NCI-H2196 (cell line): ENCODE data around the gene SLC38A10.

ENCODE experiments used
- DNase-seq: peaks from one replicate; lab custom pipeline; 2025; ENCODE audit not compliant: unreplicated experiment; lab: John Stamatoyannopoulos, UW

The SLC38A10 gene

DNA sequence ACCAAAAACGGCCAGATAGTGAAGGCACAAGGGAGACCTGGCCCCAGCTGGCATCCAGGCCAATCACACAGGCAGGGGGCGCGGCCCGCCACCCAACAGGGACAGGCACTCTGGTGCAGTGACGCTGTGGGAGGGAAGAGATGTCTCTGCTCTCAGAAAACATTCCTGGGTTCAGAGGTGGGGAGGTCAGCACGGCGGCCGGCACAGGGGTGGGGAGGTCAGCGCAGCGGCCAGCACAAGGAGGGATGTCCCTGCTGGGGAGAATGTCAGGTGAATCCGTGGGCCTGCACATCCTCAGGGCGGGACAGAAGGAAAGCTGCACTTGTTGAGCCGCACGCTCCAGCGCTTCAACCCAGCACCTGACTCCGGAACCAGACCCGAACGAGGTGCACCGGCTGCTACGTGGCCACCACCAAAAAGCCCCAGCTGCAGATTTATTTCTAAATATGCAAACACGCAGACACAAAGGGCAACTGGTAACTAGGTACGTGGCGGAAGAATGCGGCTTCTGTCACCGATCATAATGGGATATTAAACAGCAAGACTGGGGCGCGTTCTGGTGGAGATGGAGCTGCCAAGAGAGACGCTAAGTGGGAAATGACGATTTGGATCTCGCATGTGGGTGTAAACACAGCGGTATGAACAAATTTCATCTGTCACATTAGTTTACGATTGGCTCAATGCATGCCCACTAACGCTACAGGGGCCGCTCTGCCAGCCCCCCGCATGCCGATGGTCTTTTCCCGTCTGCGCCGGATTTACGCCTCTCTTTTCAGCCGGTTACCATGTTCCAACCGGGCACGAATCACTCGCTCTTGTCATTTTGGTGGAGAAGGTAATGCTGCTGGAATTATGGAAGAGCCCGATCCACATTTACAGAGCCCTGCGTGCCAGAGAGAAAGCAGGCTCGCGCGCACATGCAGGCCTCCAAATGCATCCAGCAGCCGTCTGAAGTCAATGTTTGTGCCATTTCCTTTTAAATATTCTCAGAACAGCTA lies 15.5 kb downstream of the SLC38A10 start:
- DNase-seq: no peak

DNA sequence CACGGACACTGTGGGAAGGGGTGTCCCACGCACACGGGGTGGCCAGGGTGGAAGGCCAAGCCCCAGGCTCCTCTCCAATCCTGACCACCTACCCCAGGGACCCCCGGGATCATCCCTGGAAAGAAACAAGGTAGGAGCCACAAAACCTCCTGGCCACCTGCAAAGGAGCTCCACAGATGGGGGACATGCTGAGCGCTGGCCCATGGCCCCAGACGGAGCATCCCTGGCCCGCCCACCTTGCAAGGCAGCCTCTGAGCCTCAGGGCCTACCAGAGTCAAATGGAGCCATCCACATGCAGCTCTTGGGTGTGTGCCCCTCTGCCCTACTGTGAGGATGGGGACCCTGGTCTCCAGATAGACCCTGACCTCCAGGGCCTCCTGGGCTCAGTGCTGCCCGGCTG lies 16.3 kb downstream of the SLC38A10 start:
- DNase-seq: no peak

DNA sequence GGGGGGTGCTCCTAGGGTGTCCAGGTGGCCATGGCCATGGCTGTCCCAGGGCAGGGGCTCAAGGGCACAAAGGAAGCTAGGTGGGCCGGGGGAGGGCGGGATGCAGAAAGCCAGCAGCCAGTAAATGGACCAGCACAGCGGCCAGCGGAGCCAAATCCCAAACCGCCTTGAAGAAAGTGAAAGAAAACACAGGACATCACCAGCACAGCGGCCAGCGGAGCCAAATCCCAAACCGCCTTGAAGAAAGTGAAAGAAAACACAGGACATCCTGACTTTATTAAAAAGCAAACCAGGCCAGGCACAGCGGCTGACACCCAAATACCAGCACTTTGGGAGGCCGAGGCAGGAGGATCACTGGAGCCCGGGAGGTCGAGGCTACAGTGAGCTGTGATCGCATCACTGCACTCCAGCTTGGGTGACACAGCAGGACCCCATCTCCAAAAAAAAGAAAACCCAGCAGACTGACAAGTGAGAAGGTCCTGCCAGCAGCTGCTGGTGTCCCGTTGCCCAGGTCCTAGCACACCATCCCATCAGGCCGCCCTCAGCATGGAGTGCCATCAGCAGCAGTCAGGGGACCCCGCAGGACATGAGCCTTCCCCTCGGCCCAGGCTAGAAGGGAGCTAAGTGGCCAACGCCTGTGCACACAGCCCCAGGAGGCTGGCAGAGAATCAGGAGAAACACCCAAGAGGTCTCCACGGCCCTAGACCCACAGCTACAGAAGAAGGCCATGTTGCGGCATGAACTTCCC lies 17.0 kb downstream of the SLC38A10 start:
- DNase-seq: peak; percentile 33

DNA sequence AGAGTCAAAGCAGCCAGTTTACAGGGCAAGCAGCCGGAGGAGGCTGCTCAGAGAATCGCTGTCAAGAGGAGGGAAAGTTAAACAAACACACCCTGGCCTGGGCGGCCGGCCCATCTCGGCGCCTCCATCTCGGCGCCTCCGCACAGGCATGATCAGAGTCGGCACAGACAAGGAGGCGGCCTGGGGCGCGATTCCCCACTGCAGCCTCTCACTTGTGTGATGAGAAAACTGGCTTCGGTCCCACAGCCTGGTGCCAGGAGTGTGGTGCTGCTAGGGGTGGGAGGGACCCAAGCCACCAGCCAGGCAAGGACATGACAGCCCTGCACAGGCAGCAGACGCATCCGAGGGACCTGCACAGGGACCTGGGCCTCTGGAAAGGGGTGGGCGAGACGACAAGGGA lies 17.7 kb downstream of the SLC38A10 start:
- DNase-seq: peak; percentile 88

DNA sequence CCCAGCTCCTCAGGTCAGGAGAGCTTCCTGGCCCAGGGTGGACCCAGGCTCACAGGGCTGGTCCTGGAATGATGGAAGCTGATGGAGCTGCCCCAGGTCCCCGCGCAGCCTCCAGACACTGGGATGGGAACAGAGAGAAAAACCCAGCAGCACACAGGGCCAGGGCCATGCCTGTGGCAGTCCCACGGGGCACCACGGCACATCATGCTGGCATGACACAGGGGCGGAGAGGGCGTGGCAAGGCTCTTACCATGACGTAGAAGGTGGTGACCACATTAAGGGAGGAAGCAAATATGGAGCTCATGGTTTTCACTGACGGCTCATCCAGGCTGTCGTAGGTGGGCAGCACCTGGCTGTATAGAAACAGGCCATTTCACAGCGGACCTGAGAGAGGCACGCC lies 18.3 kb downstream of the SLC38A10 start:
- no peak for DNase-seq

DNA sequence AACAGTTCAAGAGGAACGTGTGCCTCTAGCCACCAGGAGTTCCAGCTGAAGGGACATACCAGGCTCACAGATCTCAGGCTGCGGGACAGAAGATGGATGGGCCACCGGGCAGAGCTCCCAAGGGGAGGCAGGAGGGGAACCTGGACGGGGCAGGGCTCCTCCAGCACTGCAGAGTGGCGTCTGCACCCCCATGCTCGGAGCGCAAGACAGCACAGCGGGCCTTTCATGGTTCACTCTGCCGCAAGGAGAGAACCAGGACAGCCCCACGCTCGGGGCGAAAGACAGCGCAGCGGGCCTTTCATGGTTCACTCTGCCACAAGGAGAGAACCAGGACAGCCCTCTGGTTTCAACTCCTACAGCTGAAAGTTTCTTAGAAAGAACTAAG lies 20.6 kb downstream of the SLC38A10 start:
- DNase-seq: no peak

DNA sequence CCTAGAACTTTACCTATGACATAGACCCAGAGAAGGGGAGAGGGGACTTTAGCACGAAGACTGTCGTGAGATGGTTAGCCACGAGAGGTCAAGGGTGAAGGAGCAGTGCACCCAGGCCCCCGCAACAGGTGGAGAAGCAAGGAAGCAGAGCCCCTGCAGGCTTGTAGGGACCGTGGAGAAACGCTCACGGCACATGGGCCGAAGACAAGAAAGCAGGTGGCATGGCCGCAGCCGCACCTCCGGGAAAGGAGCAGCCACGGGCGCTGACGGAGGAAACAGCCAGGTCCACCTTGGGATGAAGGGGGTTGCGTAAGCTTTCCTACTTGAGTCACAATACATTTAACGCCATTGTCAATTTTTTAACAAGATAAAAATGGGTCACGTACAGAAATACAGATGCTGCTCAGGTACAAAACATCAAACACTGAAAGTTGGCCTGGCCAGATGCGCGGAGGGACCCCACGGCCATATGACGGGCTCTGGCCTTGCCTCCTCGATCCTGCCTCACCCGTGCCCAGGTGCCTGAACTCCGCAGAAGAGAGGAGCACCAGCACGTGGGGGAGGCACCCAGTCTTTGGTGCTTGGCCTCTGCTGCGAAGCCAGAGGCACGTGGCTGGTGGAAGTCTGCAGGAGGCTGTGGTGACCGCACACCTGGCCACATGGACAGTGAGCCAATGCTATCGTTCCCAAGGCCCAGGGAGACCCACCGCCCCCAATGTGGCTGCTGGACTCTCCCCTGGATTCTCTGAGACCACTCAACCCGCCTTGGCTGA lies 21.2 kb downstream of the SLC38A10 start:
- DNase-seq: no peak

DNA sequence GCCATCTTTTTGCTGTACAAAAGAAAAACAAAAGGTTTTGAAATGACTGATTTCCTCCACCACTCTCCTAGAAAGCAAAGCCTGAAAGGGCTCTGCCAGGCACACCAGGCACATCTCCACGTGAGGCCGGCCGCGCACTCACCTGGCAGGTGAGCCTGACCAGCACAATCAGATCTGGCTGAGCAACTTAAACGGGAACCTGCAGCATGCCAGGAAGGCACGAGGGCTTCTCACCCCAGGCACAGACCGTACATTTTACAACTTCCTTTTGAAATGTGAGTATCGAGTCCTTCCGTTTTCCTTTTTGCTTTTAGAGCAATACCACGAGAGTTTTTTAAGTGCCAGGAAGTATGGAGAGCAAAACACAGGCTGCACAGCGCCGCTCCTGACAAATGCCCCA lies 22.5 kb downstream of the SLC38A10 start:
- DNase-seq: peak; percentile 85

DNA sequence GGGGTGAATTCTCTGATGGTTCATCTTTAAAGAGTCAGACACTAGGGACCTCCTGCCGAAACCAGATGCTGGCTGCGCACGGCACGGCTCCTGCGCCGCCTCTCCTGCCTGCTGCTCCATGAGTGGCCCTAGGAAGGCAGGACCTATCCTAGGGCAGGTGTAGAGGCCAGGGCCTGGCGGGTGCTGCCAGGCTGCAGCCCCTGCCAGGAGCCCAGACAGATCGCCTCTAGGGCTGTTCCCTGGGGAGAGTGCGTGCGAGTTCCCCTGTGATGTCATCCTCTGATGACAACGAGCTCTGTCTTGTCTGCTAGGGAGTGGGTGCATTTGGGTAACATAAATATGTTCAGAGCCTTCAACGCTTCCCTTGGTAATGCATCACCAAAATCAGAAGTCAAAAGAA lies 23.9 kb downstream of the SLC38A10 start:
- no peak for DNase-seq

DNA sequence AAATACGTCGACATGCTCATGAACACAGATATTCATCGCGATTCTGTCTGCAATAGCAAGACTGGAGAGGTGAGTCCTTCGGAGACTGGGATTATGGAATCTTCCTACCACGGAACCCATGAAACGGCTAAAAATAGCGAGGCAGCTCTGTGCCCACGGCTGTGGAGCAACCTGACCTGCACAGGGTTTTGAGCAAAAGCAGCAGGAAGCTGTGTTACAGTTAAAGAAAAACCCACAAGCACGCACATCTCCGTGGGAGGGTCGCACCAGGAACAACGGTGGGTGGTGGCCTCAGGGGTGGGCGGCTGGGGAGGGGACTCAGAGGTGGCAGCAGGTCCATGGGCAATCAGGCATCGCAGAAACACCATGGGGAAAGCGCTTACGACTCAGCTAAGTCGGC lies 24.8 kb downstream of the SLC38A10 start:
- DNase-seq: no peak

DNA sequence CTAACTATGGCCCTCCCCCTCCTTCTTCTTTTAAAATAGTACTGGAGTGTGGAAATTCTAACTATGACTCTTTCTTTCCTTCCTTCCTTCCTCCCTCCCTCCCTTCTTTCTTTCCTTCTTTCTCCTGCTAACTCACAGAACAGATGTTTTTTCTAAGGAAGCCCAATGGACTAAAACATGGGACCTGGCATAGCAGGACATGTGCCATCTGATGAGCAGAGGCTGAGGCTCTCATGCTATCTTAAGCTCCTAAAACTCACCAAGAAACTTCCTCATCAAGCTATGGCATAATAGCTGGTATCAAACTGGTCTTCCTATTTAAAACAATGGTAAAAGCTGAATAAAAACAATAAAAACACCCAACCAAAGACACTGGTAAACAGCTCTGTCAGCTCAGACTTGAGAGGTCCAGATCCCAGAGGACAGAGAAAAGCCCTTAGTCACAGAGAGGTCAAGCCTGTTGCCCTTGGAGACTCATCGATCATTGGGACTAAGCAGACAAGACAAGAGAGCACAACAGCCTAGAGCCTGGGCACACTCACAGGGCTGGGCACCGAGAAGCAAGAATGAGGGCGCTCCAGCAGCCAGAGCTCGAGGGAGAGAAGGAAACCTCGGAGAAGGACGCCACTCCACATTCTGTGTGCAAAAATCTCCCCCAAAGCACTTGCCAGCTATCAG lies 27.6 kb downstream of the SLC38A10 start:
- DNase-seq: no peak

DNA sequence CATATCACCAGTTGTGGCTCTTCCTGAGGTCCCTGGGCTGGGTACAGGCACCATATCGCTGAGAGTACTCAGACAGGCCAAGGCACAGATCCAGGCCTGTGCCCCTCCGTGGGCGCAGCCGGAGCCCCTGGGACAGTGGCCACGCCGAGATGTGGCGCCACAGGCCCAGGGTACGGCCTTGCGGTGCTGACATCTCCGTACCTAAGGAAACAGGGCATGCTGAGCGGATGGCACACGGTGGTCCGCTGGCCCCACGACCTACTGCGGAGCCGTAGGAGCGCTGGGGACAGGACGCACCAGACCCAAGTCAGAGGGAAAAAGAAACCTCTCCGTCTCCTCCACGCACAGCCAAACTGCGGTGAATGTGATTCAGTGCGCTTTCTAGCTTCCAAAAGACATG lies 29.5 kb downstream of the SLC38A10 start:
- DNase-seq: no peak

DNA sequence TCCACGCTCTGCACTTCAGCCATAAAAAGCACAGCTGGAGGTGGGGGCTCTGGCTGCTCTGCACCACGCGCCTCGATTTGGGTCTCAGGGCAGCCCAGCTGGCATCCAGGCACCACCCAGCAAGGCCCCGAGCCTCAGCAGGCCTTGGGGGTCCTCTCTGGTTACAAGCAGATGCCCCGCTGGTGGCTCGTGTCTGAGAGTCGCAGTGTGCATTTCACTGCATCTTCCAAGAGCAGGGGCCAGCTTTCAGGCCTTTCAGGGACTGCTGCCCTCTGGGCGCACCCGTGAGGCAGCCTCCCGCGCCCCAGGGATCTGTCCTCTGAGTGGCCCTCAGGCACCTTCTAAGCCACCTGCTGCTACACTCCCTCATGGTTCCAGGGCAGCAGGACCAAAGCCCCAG lies 30.5 kb downstream of the SLC38A10 start:
- DNase-seq: no peak

DNA sequence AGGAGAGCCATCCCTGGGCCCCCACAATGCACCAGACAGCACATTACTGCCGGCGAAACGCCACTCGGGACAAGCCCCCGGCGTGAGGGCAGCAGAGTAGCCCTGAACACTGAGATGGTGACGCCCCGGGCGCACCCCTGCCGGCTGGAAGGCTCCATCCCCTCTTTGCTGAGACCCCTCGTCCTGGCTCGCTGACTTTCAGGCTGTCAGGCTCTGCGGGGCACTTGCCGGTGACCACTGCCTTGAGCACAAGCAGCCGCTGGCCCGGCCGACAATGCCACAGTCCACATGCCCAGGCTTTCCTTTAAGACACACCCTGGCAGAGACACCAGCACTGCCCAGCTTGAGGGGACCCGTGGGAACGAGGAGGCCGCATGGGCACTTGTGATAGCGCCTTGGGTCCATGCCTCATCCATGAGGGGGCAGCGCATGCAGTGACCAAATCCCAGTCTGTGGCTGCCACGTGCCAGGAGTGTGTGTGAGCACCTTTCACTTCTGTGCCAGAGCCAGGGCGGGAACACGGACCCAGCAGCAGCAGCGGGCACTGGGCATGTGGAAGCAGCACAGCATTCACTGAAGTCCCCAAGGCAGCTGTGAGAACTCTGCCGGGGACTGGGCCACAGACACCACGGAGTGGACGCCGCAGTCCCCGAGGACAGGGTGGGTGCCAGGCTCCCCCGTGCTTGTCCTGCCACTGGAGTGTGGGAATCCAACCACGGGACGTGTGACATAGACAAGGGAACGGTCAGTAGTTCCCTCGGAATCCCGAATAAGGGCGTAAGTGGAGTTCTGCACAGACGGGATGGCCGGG lies 31.5 kb downstream of the SLC38A10 start:
- DNase-seq: no peak

DNA sequence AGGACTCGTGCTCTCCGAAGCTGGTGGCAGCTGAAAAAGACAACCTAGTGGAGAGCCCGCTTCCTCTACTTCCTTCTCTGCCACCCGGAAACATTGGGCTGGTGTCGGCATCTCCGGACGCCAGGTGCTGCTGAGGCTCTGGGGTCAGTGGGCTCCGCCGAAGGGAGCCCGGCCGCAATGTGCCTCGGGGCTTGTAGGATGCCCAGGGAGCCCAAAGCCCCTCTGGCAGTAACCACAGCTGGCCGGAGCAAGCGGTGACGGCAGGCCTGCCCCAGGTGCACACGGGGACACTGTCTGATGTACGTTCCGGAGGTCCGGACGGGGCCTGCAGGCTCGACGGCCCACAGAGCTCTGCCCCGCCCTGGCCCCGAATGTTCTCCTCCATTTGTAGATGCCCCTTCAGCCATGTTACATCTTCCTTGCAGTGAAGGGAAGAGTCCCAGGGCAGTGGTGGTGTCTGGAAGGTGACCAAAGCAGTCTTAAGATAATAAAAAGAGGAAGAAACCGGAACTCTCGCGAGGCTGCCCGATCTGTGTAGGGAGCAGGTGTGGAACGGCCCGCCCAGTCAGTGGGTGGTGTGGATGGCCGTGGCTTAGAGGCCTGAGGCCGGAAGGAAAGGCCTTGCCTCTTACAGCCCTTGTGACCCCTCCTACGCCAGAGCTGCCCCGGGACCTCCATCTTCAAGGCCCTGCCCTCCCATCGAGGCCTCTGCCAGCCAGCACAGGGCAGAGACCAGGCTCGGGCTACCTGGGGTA lies 33.3 kb downstream of the SLC38A10 start:
- no peak for DNase-seq

DNA sequence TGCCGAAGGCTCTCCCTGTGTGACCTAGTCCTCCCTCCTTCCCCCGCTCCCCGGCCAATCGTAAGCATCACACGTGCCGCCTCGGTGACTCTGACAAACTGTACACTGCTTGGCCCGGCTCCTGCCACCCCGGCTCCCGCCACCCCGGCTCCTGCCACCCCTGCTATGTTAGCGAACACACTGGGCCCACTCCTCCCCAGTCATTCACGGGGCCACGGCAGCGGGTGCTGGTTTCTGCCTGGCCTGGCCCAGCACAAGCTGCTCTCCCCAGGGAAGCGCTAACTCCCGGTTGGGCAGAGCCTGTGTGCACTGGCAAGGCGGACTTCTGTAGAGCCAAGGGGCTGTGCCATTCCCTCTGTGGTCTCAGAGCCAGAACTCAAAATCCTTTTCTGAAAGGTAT lies 34.0 kb downstream of the SLC38A10 start:
- DNase-seq: no peak

DNA sequence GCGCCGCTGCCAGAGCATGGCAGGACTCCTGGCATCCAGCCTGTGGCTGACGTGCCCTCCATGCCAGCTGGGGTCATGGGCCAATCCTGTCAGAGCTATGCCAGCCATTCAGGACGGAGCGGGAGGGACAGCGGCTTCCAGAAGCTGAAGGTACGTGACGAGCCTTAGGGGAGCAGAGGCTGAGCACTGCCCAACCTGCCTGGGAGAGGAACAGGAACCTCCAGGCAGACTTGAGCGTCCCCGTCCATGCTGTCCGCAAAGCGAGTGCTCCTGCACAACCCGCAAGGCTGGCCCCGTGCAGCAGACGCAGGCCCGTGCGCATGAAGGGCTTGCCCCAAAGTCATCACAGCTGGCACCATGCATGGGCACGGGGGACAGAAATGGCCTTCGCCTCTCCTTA lies 34.5 kb downstream of the SLC38A10 start:
- no peak for DNase-seq

DNA sequence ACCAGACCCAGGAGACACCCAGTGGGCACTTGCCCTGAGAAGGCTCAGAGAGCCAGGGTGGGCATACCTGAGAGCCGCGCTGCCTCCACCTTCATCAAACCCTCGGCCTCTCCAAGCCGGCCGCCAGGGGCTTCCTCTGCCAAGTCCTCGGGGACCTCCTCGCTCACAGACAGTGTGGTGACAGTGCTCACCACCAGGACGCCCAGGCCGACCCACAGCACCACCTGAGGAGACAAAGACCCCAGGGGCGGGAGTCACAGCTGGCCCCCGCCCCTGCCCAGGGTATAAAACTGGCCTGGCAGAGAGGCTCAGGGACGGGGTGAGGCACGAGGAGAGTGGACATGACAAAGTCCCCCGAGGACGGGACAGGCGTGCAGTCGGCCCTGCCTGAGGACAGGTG lies 34.9 kb downstream of the SLC38A10 start:
- DNase-seq: no peak

DNA sequence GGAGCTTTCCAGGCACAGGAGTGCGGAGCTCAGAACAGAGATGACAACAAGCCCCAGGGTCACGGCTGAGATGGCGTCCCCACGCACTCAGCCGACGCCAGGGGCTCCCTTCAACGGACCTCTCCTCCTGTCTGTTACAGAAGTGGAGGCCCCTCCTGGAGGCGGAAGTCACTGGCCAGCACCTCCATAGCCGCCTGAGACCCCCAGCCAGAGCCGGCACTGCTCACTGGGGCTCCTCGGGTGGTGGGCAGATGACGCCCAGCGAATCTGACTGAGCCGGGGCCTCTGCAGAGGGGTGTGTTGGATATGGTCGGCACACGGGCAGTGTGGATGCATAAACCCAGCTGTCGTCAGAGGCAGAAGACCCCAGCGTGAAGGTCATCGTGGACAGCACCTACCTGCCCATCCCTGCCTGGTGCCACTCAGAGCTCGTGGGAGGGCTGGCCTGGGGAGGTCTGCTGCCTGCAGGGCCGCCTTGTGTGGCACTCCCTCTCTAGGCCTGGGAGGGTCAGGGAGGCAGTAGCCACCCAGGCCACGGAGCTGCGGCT lies 36.0 kb downstream of the SLC38A10 start:
- no peak for DNase-seq
